GM19035 (cell line): ENCODE data around the gene GINS2.

Experiments
- ATAC-seq: cut with Tn5 transposase; IDR thresholded peaks from one replicate; pipeline ENCODE4 v1.9.1; 2021; ENCODE audit not compliant: unreplicated experiment

Gene GINS2

DNA sequence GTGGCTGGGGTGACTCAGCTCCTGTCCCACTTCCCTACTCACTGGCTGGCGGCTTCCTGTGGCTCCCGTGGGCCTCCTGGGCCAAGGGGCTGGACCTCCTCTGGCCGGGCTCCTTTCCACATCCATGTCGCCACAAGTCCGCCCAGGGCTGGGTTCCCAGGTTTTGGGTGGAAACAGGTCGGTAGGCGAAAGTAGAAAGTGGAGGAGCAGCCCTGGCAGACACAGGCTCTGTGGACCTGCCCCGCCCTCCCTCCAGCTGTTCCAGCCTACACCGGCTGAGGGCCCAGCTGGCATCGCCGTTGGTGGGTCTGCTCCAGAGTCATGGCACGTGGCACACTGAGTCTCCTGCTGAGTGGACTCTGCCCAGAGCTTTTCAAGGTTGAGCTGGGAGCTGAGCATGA lies 47.0 kb downstream of the GINS2 start:
- ATAC-seq, result no peak

DNA sequence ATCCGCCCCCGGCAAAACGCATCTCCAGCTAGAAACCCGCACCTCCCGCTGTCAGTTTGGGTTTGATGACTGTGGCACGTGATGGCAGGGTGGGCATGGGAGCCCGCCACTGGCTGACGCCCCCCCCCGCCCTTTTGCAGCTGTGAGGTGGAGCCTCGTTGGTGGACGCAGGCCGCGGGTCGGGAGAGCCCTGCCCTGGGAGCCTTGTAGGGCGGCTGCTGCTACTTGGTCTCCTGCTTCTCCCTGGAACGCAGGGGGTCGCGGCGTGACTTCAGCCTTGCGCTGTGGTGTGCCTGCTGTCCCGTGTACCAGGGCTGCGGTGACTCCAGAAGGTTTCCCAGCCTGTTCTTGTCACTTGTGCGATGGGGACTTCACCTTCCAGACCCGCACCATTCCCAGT lies 47.4 kb downstream of the GINS2 start:
- ATAC-seq, result no peak

DNA sequence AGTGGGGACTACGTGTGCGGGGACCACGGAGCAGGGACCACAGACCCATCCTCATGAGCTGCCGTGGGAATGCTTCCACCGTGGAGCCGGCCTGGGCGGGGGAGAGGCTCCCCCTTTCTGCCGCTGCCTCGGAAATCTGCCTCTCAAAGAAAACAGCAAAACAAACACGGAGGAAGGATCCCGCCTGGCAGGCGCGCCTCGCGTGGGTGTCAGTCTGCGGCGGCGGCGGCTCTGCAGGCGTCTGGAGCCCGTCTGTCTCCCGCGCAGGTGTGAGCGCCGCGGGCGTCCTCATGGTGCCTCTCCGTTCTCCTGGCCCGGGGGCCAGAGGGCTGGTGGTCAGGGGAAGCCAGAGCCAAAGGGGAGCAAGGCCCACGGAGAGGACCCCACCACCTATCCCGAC lies 48.2 kb downstream of the GINS2 start:
- ATAC-seq, result no peak

DNA sequence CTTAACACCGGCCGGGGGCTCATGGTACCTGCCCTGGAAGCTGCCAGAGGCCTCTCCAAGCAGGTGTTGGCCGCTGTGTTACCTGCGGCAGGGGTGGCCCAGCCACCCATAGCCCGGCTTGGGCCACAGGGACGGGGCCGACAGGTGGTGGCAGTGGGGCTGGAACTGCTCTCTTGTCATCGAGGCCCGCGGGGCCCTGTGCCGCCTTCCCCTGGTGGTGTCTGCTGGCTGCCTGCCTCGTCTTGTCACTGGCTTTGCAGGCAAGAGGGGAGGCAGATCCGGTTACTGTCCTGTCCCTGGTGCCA lies 48.5 kb downstream of the GINS2 start:
- no peak for ATAC-seq

DNA sequence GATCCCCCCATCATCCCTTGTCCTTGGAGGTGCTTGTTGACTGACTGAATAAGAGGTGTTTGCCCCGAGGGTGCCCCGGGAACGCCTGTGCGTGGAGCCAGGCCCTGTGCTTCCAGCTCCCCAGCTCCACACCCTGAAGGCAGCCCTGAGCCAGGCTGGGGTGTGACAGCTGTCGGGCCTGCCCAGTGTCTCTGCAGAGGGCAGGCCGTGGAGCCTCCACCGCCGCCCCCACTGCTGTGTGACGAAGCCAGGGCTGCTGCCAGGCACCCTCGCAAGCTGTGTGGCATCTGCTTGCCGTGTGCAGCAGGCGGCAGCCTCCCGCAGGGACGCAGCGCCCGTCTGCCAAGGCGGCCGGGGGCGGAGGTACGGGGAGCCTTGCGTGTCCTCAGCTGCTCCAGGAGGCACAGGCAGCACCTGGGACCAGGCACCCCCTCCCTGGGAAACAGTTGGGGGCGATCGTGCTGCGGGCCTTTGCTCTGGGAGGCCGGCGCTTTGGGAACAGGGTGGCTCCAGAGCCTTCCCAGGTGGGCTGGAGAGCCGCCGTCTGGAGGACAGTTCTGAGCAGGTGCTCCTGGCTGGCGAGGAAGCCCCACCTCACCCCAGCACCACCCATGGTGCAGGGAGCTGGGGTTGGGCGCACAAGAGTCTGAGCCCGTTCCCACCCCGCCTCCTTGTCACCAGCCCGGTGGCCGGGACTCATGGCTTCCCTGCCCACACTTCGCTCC lies 49.1 kb downstream of the GINS2 start:
- ATAC-seq, result no peak

DNA sequence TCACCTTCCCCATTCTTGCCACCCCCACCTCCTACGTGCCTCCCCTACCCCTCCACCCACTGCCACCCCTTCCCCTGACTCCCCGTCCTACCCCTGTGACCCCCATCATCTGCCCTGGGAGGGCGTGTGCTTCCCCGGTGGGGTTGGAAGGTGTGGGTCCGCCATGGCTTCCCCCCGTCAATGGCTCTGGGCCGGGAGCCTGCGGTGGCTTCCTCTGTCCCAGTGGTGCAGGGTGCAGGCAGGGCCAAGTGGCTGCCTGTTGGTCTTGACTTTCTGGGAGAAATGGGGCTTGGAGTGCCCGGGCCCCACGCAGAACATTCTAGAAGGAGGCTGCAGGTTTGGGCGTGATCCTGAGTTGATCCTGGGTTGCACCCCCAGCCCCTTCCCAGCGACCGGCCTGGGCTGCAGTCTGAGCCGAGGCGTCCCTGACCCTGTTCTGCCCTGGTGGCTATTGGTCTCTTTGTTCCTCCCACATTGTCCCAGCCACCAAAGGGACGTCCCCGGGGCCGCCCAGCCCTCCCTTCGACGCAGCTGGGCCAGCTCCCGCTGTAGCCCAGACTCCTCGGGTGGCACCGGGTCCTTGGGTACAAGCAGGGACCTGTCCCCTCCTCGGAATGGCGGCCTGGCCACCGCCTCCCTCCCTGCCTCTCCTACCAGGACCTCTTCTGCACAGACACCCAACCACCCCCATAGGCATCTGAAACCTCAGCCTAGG lies 49.9 kb downstream of the GINS2 start:
- no peak for ATAC-seq

DNA sequence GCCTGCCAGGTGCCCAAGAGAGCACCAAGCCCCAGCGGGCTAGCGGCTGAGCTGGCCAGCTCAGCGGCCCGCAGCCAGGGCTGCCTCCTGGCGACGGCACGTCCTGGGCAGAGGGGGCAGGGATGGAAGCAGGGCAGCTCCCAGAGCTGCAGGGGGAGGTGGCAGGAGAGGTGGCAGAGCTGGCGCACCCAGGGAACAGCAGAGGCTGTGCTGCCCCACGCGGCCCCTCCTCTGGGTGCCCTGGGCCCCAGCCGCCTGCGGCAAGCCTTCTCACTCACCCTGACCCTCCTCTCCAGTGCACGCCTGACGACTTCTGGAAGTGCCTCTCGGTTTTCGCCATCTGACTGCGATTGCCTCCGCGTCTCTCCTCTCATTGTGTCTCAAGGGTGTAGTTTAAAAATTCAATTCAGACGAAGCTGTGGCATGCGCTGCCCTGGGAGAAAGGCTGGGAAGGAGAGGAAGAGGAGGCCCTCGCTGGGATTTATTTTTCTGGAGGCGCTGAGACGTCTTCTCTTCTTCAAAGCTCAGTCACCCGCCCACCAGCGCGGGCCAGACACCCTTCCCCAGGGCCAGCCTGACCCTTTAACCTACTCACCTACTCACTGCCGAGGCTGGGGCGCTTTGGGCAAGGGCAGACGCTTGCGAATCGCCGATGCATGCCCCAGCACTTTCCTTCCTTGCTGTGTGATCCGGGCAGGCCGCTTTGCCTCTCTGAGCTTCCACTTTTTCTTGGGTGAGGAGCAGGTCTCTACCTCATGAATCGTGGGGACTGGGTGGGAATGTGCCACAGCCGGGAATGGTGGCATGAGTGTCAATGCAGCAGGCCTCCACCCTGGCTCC lies 50.7 kb downstream of the GINS2 start:
- ATAC-seq, result no peak

DNA sequence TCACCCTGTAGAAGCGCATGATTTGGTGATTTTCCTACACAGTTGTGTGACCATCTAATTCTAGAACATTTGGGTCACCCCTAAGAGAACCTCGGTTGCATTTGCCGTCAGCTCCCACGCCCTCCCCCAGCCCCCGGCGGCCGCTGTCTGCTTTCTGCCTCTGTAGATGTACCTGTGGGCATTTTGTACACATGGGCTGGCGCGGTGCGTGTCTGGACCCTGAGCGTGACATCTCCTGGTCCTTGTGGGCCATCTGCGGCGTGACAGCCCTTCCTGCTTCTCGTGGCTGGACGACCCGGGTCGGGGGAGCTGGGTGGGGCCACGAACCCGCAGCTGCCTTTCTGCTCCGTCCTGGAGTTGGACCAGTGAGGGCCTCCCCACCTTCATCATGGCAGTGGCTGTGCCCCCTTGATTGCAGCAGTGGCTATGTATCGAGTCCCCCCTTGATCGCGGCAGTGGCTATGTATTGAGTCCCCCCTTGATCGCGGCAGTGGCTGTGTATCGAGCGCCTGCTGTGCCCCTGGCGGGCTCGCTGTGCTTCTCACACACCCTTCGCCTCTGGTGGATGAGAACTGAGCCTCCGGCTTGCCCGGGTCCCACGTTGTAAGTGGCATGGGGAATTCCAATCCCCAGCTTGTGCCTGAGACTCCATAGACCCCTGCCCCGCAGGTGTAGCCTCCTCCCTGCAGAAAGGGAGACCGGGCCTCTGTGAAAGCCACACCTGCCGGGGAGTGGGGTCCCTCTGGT lies 51.5 kb downstream of the GINS2 start:
- ATAC-seq, result no peak

DNA sequence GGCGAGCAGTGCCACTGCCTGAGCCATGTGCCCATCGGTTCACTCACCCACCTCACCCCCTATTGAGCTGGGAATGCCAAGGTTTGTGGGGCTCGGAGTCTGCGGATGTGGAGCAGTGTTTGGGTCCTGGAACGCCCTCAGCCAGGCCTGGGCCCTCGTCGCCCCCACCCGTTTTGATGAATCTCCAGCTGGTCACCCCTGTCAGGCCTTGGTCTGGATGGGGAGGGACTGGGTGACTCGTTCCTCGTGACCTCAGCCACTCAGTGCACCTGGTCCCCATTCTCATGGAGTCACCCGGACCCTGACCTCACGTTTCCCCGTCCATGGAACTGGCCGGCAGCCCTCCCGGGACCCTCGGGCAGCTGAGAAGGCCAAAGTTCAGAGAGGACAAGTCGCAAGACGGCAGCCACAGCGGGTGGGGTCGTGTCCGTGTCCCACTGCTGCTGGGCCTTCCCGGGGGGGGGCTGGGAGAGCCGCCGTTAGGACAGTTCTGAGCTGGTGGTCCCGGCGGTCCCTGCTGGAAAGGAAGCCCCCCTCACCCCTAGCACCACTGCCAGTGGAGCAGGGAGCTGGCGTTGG lies 52.4 kb downstream of the GINS2 start:
- ATAC-seq, result no peak

DNA sequence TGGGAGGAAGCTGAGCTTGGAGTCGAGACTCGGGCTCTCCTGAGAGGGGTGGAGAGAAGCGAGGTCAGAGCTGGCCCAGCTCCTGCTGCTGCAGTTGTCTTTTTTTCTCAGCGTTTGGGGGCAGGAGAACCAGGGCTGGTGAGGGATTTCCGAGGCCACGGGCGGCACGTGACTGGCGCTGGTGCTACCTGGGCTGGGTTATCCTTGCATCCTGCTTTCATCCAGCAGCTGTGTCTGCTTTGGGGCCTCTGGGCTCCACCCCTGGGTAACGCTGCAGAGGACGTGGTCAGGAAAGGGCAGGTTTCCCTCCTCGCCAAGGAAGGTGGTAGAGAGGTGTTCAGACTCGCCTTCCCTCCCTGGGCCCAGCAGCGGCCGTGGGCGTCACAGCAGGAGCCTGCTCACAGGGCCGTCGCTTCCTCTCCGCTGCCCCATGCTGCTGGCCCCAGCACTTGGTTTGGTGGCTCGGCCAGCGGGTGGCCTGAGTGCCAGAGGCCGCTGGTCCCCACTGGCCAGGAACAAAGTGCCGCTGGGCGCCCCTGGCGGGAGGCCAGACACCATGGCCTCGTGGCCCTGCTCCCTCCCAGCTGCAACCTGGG lies 53.1 kb downstream of the GINS2 start:
- ATAC-seq, result no peak

DNA sequence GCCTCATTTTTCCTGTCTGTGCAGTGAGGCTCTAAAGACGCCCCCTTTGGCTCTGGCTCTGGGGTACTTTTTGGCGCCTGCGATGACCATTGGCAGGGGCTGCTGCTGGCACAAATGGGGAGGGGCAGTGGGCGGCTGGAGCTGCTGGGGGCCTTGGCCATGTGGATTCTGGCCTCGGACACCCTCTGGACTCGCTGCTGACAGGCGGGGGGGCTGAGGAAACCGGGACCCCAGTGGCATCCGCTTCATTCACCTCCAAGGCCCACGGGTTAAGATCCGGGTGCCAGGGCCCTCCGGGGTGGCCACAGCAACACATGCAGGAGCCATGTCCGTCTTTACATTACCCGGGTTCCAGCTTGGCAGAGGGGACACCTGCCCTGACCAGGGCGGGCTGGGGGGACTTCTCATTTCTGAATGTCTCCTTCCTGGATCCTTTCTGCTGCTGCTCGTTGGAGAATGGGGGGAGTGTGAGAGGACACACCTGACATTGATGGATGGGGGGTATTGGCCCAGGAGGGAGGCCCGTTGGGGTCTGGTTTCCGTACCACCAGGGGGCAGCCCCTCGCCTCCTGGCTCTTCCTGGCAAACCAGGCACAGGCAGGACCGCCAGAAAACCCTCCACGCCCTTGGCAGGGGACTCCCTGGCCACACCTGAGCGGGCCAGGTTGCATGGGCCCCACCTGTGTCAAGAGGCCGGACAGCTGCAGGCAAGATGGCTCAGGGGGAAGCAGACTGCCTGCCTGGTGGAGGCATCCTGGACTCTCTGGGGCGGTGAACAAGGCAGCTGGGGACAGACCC lies 53.8 kb downstream of the GINS2 start:
- no peak for ATAC-seq

DNA sequence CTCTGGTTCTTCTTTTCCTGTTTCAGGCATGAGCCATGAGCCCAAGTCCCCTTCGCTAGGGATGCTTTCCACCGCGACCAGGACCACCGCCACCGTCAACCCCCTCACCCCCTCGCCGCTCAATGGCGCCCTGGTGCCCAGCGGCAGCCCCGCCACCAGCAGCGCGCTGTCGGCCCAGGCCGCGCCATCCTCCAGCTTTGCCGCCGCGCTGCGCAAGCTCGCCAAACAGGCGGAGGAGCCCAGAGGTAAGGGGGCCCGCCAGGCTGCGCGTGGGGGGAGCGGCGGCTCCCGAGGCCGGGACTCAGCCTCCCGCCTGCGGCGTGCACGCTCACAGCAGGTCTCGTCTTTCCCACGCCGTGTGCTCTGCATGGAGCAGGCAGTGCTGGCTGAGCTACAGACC lies 54.9 kb downstream of the GINS2 start:
- ATAC-seq, result no peak

DNA sequence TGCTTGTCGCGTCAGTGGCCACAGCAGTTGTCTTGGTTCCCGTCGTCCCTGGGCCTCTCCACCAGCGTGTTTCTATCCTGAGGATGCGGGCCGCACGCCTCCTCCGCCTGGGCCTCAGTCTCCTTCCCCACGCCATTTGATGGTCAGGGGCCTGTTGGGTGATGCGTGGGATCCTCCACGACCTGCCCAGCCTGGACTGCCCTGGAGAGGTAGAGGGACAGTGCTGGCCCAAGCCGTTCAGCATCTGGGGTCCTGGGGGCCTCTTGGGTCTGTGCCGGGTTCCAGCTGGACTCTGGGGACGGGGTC lies 55.4 kb downstream of the GINS2 start:
- no peak for ATAC-seq

DNA sequence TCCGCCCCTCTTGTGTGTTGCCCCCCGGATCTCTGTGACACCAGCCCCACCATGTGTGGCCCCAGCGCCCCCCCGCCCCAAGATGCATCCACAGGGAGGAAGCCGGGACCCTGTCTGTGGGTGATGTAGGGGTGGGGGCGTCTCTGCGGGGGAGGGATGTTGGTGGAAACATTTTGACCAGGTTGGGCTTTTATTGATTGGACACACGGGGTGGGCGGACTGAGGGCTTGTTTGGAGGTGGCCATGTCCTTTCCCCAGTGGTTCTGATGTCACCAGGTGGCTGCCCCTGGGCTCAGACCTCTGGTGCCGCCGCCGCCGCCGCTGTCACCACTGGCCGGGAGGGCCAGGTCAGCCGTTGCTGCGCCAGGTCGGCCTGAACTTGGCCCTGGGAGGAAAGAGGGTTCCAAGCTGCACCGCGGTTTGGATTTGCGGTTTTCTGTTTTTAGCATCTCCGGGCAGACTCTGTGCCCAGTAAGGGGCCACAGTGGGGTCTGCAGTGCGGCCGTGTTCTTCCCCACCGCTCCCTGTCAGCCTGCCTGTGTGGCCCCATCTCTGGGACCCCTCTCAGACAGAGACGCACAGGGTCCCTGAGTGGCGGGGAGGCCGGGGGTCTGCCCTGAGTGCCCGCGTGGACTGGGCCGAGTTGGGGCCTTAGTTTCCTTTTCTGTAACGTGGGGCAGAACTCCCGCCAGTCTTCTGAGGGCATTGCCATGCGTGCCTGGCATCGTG lies 55.9 kb downstream of the GINS2 start:
- no peak for ATAC-seq

DNA sequence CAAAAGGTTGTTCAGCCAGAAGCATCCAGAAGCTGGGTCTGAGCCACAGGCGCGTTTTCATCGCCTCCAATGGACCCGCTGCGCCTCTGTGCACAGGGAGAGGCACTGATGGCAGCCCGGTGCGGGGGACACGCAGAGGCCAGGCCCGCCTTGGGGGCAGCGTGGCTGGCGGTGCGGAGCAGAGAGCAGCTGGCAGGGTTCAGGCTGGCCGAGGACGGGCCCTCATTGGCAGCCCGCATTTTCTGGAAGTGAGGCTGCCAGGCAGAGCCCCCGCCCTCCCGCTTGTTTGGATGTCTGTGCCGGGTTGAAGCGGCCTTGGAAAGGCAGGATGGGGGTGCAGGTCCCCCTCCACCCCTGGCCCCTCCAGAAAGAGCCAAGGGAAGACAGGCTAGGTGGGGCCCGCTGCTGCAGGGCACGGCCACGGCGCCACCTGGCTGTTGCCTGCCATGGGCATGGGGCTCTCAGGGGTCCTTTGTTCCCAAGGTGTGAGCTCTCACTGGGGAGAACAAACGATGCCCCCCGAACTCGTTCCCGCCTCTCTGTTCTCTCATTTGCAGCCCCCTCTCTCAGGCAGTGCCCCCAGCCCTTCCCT lies 56.9 kb downstream of the GINS2 start:
- no peak for ATAC-seq

DNA sequence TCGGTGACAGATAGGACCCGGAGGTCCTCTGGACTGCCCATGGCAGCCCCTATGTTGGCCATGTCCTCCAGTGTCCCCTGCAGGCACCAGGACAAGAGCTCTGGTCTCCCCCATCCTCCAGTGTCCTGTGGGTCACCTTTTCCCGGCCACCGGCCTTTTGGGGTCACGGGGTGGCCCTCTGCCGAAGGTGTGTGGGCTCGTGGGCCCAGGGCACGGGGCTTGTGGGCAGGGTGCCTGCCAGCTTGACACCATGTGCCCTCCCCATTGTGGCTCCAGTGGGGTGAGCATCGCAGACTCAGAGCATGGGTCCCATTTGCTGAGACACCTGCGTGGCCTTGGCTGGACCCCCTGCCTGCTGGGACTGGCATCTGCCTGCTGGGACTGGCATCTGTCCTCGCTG lies 57.5 kb downstream of the GINS2 start:
- ATAC-seq, result no peak

DNA sequence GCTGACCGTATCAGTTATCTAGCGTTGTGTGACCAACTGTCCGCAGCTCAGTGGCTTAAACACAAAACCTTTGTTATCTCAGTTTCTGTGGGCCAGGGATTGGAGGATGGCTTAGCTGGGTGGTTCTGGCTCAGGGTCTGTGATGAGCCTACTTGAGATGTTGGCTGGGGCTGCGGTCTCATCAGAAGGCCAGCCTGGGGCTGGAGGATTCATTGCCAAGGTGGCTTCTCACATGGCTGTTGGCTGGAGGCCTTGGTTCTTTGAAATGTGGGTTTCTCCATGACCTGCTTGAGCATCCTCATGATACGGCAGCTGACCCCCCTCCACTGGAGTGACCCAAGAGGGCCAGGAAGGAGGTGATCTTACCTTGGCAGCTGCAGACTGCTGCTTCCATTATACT lies 58.9 kb downstream of the GINS2 start:
- no peak for ATAC-seq

DNA sequence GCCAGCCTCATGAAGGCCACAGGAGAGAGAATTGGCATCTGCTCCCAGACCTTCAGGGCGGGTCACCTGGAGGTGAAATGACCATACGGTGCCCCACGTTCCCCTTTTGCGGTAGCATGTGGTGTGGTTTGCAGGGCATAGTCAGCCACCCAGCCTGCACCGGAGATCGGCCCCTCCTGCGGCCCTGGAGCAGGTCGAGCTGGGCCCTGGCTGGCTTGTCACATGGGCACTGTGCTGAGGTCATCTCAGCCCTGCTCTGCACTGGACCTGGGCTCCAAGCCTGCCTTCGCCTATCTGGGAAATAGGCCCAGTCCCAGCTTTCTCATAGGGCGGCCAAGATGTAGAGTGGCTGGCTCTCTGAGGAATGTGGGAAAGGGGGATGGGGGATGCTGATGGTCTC lies 59.4 kb downstream of the GINS2 start:
- no peak for ATAC-seq

DNA sequence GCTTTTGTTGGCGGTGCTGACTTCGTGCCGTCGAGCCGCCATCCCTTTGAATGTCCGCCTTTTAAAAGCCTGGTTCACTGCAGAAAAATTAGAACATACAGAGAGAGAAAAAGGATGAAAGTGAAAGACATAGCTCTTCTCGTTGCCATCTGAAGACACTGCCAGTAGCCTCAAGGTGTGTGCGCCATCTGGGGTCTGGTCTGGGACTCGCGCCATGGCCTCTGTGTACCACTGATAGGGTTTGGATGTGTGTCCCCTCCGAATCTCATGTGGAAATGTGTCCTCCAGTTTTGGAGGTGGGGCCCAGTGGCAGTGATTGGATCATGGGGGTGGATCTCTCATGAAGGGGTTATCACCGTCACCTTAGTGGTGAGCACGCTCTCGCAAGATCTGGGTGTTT lies 60.1 kb downstream of the GINS2 start:
- no peak for ATAC-seq
